ENCODE results near the gene BANK1.

BANK1 gene

DNA sequence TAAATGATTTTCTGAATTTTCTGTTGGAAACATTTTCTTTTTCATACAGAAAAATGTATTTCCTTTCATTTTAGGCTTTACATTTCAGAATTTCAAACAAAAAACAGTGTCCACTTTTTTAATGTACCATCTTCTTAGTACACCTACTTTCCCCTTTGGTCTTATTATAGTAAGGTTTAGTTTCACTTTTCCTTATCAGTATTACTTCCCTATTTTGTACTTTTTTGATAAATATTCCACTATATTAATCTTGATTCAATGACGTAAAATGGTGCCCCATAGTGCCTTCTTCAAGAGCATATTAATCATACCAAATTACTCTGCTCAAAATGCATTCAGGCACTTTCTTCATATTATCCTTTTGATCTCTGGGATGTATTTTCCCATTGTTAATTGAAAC is 52.5 kb downstream of the BANK1 start:
- H3K27me3 ChIP-seq (ENCODE audit: control insufficient read depth in 5 of 5, insufficient read depth in 4 of 5, low read length in 5 of 5), result no peaks in the 10 kb centered on the region
- no peak overlapping the region for H3K9ac ChIP-seq (ENCODE audit: low read length in 5 of 5)
- no peaks in the 10 kb centered on the region for H3K4me1 ChIP-seq (ENCODE audit: control insufficient read depth in 5 of 5, insufficient read depth in 5 of 5, low read length in 5 of 5)
- no peak overlapping the region for H3K27ac ChIP-seq (ENCODE audit: low read depth, low read length)
- H3K36me3 ChIP-seq (ENCODE audit: control insufficient read depth in 5 of 5, insufficient read depth in 5 of 5, low read length in 5 of 5), result no peaks in the 10 kb centered on the region
- H3K4me3 ChIP-seq (ENCODE audit: low read depth in 1 of 5, low read length in 5 of 5), result no peak overlapping the region
- H3K9me3 ChIP-seq (ENCODE audit: control insufficient read depth in 5 of 5, low read length in 5 of 5), result no peaks in the 10 kb centered on the region

DNA sequence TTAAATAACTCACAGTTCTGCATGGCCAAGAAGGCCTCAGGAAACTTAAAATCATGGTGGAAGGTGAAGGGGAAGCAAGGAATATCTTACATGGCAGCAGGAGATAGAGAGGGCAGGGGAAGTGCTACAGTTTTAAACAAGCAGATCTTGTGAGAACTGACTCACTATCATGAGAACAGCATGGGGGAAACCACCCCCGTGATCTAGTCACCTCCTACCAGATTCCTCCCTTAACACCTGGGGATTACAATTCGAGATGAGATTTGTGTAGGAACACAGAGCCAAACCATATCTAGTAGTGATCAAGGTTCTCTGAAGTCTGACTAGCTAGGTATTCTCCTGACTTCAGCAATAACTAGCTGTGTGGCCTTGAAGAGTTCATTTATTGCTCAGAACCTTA is 56.0 kb downstream of the BANK1 start:
- Histone ChIP-seq H3K9ac (ENCODE audit: low read length in 5 of 5) (no peak overlapping the region), H3K9me3 (ENCODE audit: control insufficient read depth in 5 of 5, low read length in 5 of 5) (no peaks in the 10 kb centered on the region), H3K4me3 (ENCODE audit: low read depth in 1 of 5, low read length in 5 of 5) (no peak overlapping the region), H3K27me3 (ENCODE audit: control insufficient read depth in 5 of 5, insufficient read depth in 4 of 5, low read length in 5 of 5) (no peaks in the 10 kb centered on the region), H3K4me1 (ENCODE audit: control insufficient read depth in 5 of 5, insufficient read depth in 5 of 5, low read length in 5 of 5) (no peaks in the 10 kb centered on the region), H3K27ac (ENCODE audit: low read depth, low read length) (no peak overlapping the region), H3K36me3 (ENCODE audit: control insufficient read depth in 5 of 5, insufficient read depth in 5 of 5, low read length in 5 of 5) (no peaks in the 10 kb centered on the region)

DNA sequence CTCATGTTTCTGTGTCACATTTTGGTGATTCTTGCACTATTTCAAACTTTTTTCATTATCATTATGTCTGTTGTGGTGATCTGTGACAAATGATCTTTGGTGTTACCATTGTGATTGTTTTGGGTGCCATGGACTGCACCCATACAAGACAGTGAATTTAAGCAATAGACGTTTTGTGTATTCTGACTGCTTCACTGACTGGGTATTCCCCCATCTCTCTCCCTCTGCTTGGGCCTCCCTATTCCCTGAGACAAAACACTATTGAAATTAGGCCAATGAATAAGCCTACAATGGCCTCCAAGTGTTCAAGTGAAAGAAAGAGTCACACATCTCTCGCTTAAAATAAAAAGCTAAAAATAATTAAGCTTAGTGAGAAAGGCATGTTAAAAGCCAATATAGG is 60.2 kb downstream of the BANK1 start:
- Histone ChIP-seq H3K9me3 (ENCODE audit: control insufficient read depth in 5 of 5, low read length in 5 of 5) (no peaks in the 10 kb centered on the region), H3K36me3 (ENCODE audit: control insufficient read depth in 5 of 5, insufficient read depth in 5 of 5, low read length in 5 of 5) (no peaks in the 10 kb centered on the region), H3K27ac (ENCODE audit: low read depth, low read length) (no peak overlapping the region), H3K27me3 (ENCODE audit: control insufficient read depth in 5 of 5, insufficient read depth in 4 of 5, low read length in 5 of 5) (no peaks in the 10 kb centered on the region), H3K4me3 (ENCODE audit: low read depth in 1 of 5, low read length in 5 of 5) (no peak overlapping the region), H3K4me1 (ENCODE audit: control insufficient read depth in 5 of 5, insufficient read depth in 5 of 5, low read length in 5 of 5) (peaks cover 0 to 7% (median 0%) of the 10 kb centered on the region in 5 donors), H3K9ac (ENCODE audit: low read length in 5 of 5) (no peak overlapping the region)

DNA sequence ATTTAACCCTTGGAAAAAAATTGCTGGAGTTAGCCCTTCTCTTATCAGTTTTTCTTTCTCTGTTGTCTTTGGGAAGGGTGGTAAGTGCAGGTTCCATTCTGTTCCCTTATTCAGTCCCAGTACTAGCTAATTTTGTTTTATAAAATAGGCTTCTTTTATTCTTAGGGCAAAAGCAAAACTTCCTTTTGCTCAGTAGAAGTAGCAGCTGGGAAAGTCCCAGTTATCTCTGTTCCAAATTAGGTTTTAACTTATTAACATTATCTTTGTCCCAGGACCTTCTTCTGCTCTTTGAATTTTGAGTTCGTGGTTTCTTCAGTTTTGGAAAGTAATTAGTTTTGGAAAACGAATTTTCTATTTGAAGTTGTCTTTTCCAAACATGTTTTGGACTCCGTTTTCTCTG is 61.1 kb downstream of the BANK1 start:
- no peaks in the 10 kb centered on the region for H3K9me3 ChIP-seq (ENCODE audit: control insufficient read depth in 5 of 5, low read length in 5 of 5)
- H3K27me3 ChIP-seq (ENCODE audit: control insufficient read depth in 5 of 5, insufficient read depth in 4 of 5, low read length in 5 of 5), result no peaks in the 10 kb centered on the region
- H3K36me3 ChIP-seq (ENCODE audit: control insufficient read depth in 5 of 5, insufficient read depth in 5 of 5, low read length in 5 of 5), result peaks cover 0 to 4% (median 0%) of the 10 kb centered on the region in 5 donors
- no peak overlapping the region for H3K4me3 ChIP-seq (ENCODE audit: low read depth in 1 of 5, low read length in 5 of 5)
- no peak overlapping the region for H3K9ac ChIP-seq (ENCODE audit: low read length in 5 of 5)
- H3K27ac ChIP-seq (ENCODE audit: low read depth, low read length), result no peak overlapping the region
- peaks cover 0 to 7% (median 0%) of the 10 kb centered on the region in 5 donors for H3K4me1 ChIP-seq (ENCODE audit: control insufficient read depth in 5 of 5, insufficient read depth in 5 of 5, low read length in 5 of 5)

DNA sequence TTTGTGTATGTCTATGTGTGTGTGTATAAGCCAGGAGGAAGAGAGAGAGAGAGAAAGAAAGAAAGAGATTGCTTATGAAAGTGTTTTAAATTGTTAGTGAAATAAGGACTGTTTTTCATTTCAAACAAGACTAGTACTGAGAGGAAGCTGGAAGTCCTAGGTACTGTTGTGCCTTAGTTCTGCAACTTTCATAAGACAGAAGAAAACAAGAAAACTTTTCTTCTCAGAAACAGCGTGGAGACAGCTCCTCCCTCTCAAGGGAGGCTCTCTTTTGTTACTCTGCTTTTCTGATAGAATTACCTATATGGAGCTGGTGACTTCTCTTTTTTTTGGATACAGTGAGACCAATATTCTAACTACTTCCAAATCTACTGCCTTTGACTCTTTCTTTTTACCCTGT is 62.5 kb downstream of the BANK1 start:
- peaks cover 0 to 4% (median 0%) of the 10 kb centered on the region in 5 donors for H3K36me3 ChIP-seq (ENCODE audit: control insufficient read depth in 5 of 5, insufficient read depth in 5 of 5, low read length in 5 of 5)

DNA sequence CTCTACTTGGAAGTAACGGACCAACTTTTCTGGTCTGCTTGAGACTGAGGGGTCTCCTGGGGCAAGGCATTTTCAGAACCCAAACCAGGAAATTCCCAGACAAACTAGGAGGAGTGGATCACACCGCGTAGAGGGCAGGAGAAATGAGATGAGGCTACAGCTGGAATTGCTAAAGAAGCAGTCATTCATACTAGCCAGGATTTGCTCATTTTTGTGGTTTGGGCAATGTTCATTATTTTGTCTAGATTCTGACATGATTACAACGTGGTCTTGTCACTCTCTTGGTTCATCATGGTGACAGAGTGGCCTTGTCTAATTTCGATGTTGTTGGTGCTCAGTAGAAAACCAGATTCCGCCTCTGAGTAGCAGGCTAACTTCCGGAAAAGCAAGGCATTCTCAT is 63.2 kb downstream of the BANK1 start:
- peaks cover 0 to 7% (median 0%) of the 10 kb centered on the region in 5 donors for H3K4me1 ChIP-seq (ENCODE audit: control insufficient read depth in 5 of 5, insufficient read depth in 5 of 5, low read length in 5 of 5)

More for the DNA sequence above, 62.5 kb downstream of the BANK1 start:
- Histone ChIP-seq H3K27ac (ENCODE audit: low read depth, low read length) (no peak overlapping the region), H3K4me3 (ENCODE audit: low read depth in 1 of 5, low read length in 5 of 5) (no peak overlapping the region), H3K27me3 (ENCODE audit: control insufficient read depth in 5 of 5, insufficient read depth in 4 of 5, low read length in 5 of 5) (no peaks in the 10 kb centered on the region), H3K9me3 (ENCODE audit: control insufficient read depth in 5 of 5, low read length in 5 of 5) (no peaks in the 10 kb centered on the region), H3K9ac (ENCODE audit: low read length in 5 of 5) (peak overlapping the region in 1 of 5 donors; percentile 21), H3K4me1 (ENCODE audit: control insufficient read depth in 5 of 5, insufficient read depth in 5 of 5, low read length in 5 of 5) (peaks cover 0 to 7% (median 0%) of the 10 kb centered on the region in 5 donors)

DNA sequence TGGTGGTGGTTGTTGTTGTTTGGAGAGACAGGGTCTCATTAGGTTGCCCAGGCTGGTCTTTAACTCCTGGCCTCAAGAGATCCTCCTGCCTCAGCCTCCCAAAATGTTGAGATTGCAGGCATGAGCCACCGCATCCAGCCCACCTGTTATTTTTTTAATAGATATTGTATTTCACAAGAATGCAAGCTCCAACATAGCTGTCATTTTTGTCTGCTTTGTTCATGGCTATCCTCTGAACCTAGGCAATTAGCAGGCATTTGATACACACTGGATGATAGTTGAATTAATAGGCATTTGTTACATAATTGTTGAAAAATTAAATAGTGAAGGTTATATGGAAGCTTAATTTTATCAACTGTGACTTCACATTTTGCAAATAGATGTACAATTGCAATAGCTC is 64.7 kb downstream of the BANK1 start:
- Histone ChIP-seq H3K9ac (ENCODE audit: low read length in 5 of 5) (no peak overlapping the region), H3K4me1 (ENCODE audit: control insufficient read depth in 5 of 5, insufficient read depth in 5 of 5, low read length in 5 of 5) (peaks cover 0 to 7% (median 0%) of the 10 kb centered on the region in 5 donors), H3K9me3 (ENCODE audit: control insufficient read depth in 5 of 5, low read length in 5 of 5) (no peaks in the 10 kb centered on the region), H3K27ac (ENCODE audit: low read depth, low read length) (no peak overlapping the region), H3K4me3 (ENCODE audit: low read depth in 1 of 5, low read length in 5 of 5) (no peak overlapping the region), H3K27me3 (ENCODE audit: control insufficient read depth in 5 of 5, insufficient read depth in 4 of 5, low read length in 5 of 5) (no peaks in the 10 kb centered on the region), H3K36me3 (ENCODE audit: control insufficient read depth in 5 of 5, insufficient read depth in 5 of 5, low read length in 5 of 5) (peaks cover 0 to 10% (median 0%) of the 10 kb centered on the region in 5 donors)

More for the DNA sequence above, 63.2 kb downstream of the BANK1 start:
- Histone ChIP-seq H3K27me3 (ENCODE audit: control insufficient read depth in 5 of 5, insufficient read depth in 4 of 5, low read length in 5 of 5) (no peaks in the 10 kb centered on the region), H3K9ac (ENCODE audit: low read length in 5 of 5) (no peak overlapping the region), H3K9me3 (ENCODE audit: control insufficient read depth in 5 of 5, low read length in 5 of 5) (no peaks in the 10 kb centered on the region), H3K27ac (ENCODE audit: low read depth, low read length) (no peak overlapping the region), H3K4me3 (ENCODE audit: low read depth in 1 of 5, low read length in 5 of 5) (no peak overlapping the region), H3K36me3 (ENCODE audit: control insufficient read depth in 5 of 5, insufficient read depth in 5 of 5, low read length in 5 of 5) (peaks cover 0 to 4% (median 0%) of the 10 kb centered on the region in 5 donors)

DNA sequence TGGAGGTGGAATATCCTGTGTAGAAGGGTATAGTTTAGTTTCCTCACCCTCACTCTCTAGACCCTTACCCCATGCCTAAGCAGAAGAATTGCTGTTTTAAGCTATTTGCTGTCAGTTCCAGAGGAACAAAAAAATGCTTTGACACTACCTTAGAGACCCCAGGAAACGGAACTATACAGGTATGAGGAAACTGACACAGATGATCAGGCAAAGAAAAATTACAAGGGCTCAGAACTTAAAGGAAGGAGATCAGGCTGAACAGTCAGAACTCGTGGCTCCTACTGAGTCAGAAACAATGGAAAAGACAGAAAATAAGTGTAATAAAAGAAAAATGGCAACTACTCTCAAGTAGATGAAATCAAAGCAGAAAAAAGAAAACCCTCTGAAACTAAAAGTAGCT is 65.6 kb downstream of the BANK1 start:
- Histone ChIP-seq H3K27me3 (ENCODE audit: control insufficient read depth in 5 of 5, insufficient read depth in 4 of 5, low read length in 5 of 5) (no peaks in the 10 kb centered on the region), H3K4me1 (ENCODE audit: control insufficient read depth in 5 of 5, insufficient read depth in 5 of 5, low read length in 5 of 5) (peaks cover 0 to 7% (median 0%) of the 10 kb centered on the region in 5 donors), H3K36me3 (ENCODE audit: control insufficient read depth in 5 of 5, insufficient read depth in 5 of 5, low read length in 5 of 5) (peaks cover 0 to 10% (median 0%) of the 10 kb centered on the region in 5 donors), H3K9ac (ENCODE audit: low read length in 5 of 5) (no peak overlapping the region), H3K27ac (ENCODE audit: low read depth, low read length) (no peak overlapping the region), H3K4me3 (ENCODE audit: low read depth in 1 of 5, low read length in 5 of 5) (no peak overlapping the region), H3K9me3 (ENCODE audit: control insufficient read depth in 5 of 5, low read length in 5 of 5) (no peaks in the 10 kb centered on the region)

DNA sequence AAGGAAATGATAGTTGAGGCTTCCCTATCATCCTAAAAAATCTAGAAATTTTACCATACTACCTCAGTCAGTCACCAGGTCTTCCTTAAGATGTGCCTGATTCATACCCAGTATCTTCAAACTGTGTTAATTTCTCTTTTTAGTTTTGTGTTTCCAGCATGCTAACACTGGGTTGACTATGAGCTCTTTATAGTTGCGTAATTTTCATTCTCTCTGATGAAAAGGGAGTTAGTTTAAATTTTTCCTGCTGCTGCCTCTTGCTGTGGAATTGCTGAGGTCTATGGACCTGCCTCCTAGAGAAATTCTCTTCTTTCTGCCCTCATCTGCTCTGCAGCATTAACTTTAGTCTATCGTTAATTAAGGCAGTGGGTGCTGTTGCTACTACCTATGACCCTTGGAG is 66.6 kb downstream of the BANK1 start:
- Histone ChIP-seq H3K4me1 (ENCODE audit: control insufficient read depth in 5 of 5, insufficient read depth in 5 of 5, low read length in 5 of 5) (peaks cover 0 to 7% (median 0%) of the 10 kb centered on the region in 5 donors), H3K4me3 (ENCODE audit: low read depth in 1 of 5, low read length in 5 of 5) (no peak overlapping the region), H3K9me3 (ENCODE audit: control insufficient read depth in 5 of 5, low read length in 5 of 5) (no peaks in the 10 kb centered on the region), H3K27me3 (ENCODE audit: control insufficient read depth in 5 of 5, insufficient read depth in 4 of 5, low read length in 5 of 5) (no peaks in the 10 kb centered on the region), H3K27ac (ENCODE audit: low read depth, low read length) (no peak overlapping the region), H3K9ac (ENCODE audit: low read length in 5 of 5) (no peak overlapping the region), H3K36me3 (ENCODE audit: control insufficient read depth in 5 of 5, insufficient read depth in 5 of 5, low read length in 5 of 5) (peaks cover 0 to 10% (median 0%) of the 10 kb centered on the region in 5 donors)

DNA sequence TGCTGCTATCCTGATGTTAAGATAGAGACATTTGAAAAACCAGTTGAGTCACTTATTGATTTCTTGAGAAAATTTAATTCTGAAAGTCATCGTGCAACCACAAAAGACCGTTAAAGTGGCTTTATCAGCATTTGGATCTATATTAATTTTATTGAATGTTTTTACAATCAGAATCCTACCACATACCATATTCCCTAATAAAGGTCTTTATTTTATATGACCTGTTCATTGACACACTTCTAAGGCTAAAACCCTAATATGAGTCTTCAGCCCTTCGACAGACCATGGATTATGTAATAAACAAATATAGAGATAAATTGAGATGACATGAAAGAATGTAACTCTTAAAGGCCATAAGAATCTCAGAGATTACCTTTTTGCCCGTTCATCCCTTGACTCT is 68.1 kb downstream of the BANK1 start:
- H3K36me3 ChIP-seq (ENCODE audit: control insufficient read depth in 5 of 5, insufficient read depth in 5 of 5, low read length in 5 of 5), result peaks cover 0 to 10% (median 0%) of the 10 kb centered on the region in 5 donors
- H3K27ac ChIP-seq (ENCODE audit: low read depth, low read length), result no peak overlapping the region
- H3K4me3 ChIP-seq (ENCODE audit: low read depth in 1 of 5, low read length in 5 of 5), result no peak overlapping the region
- H3K27me3 ChIP-seq (ENCODE audit: control insufficient read depth in 5 of 5, insufficient read depth in 4 of 5, low read length in 5 of 5), result no peaks in the 10 kb centered on the region
- H3K9me3 ChIP-seq (ENCODE audit: control insufficient read depth in 5 of 5, low read length in 5 of 5), result no peaks in the 10 kb centered on the region
- H3K4me1 ChIP-seq (ENCODE audit: control insufficient read depth in 5 of 5, insufficient read depth in 5 of 5, low read length in 5 of 5), result peaks cover 0 to 2% (median 0%) of the 10 kb centered on the region in 5 donors
- H3K9ac ChIP-seq (ENCODE audit: low read length in 5 of 5), result no peak overlapping the region

DNA sequence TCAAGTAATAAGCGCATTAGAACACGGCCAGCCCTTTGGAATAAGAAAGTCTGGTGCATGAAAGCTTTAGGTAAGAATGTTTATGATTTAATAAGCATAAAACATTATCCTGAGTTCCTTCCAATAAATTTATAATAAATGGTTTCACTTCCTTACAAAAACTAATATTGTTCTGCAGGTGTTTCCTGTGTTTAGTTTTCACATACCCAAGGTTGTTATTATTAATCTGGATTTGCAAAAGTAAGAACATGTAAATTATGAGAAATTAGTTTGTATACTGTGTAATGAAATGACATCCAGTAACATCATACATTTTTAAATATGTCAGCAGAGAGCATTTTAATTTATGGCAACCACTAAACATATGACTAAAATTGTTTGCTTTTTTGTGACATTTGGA is 72.1 kb downstream of the BANK1 start:
- H3K9me3 ChIP-seq (ENCODE audit: control insufficient read depth in 5 of 5, low read length in 5 of 5), result no peaks in the 10 kb centered on the region

More for the DNA sequence above, 72.1 kb downstream of the BANK1 start:
- no peak overlapping the region for H3K27ac ChIP-seq (ENCODE audit: low read depth, low read length)
- H3K36me3 ChIP-seq (ENCODE audit: control insufficient read depth in 5 of 5, insufficient read depth in 5 of 5, low read length in 5 of 5), result peaks cover 0 to 7% (median 0%) of the 10 kb centered on the region in 5 donors
- no peak overlapping the region for H3K4me3 ChIP-seq (ENCODE audit: low read depth in 1 of 5, low read length in 5 of 5)
- no peak overlapping the region for H3K9ac ChIP-seq (ENCODE audit: low read length in 5 of 5)
- H3K4me1 ChIP-seq (ENCODE audit: control insufficient read depth in 5 of 5, insufficient read depth in 5 of 5, low read length in 5 of 5), result no peaks in the 10 kb centered on the region
- no peaks in the 10 kb centered on the region for H3K27me3 ChIP-seq (ENCODE audit: control insufficient read depth in 5 of 5, insufficient read depth in 4 of 5, low read length in 5 of 5)

Measured in subcutaneous abdominal adipose tissue (tissue), 5 donors.